IMR-90 (cell line): ENCODE results near the gene HIVEP1. TPM values are rescaled to one million over a fixed set of nuclear protein-coding genes. Genes with fewer than 3 reads are reported as not detected.

Experiments used
- ATAC-seq: fragments of 200-7000 bp; cut with Tn5 transposase; 2 replicates; pipeline ENCODE4 v1.9.1; 2020; ENCODE audit warnings: low read depth, mild to moderate bottlenecking, moderate library complexity
- BruUV-seq: library from RNA; stranded (reverse); fragments of 400-500 nt; replicated peaks from 2 replicates; lab custom pipeline; 2021; lab: Mats Ljungman, UMichigan
- CTCF ChIA-PET: fragments of 300-600 bp; formaldehyde crosslinking; extraction: SDS; loops from one replicate; lab custom pipeline; 2021; ENCODE audit warnings: antibody characterized with exemption; lab: Yijun Ruan, JAX
- POLR2A ChIA-PET: fragments of 300-600 bp; sonication (Branson Sonifier 250); formaldehyde crosslinking; loops from one replicate; lab custom pipeline; 2022; ENCODE audit warnings: antibody characterized with exemption; ENCODE audit not compliant: unreplicated experiment; lab: Charles Lee
- DNase-seq: peaks from one replicate; pipeline ENCODE4 v3.0.0; 2013
- H2AFZ ChIP-seq: replicated peaks from 2 replicates; pipeline ENCODE3; 2013; ENCODE audit warnings: low read length, mild to moderate bottlenecking; ENCODE audit not compliant: poor library complexity
- H2AK5ac ChIP-seq: 2 replicates; pipeline ENCODE4 v1.6.1; 2013; ENCODE audit warnings: low read depth, low read length, inconsistent platforms
- H2AK9ac ChIP-seq: replicated peaks from 2 replicates; pipeline ENCODE3; 2013; ENCODE audit warnings: mild to moderate bottlenecking, low read depth, low read length, moderate library complexity; ENCODE audit not compliant: poor library complexity
- H2BK120ac ChIP-seq: 2 replicates; pipeline ENCODE4 v1.6.1; 2013; ENCODE audit warnings: low read depth, low read length, inconsistent platforms
- H2BK15ac ChIP-seq: 3 replicates; pipeline ENCODE4 v1.6.1; 2013; ENCODE audit warnings: low read depth, low read length, inconsistent platforms
- H2BK20ac ChIP-seq: 2 replicates; pipeline ENCODE4 v1.6.1; 2013; ENCODE audit warnings: low read depth, mild to moderate bottlenecking, inconsistent platforms, low read length, moderate library complexity
- H2BK5ac ChIP-seq: 2 replicates; pipeline ENCODE4 v1.6.1; 2013; ENCODE audit warnings: mild to moderate bottlenecking, low read depth, low read length, inconsistent platforms; ENCODE audit not compliant: poor library complexity, severe bottlenecking
- H3K14ac ChIP-seq: replicated peaks from 2 replicates; pipeline ENCODE4 v1.6.1; 2013; ENCODE audit warnings: low read depth, low read length, inconsistent platforms
- H3K18ac ChIP-seq: 2 replicates; pipeline ENCODE4 v1.6.1; 2013; ENCODE audit warnings: low read depth, low read length, control low read depth
- H3K23ac ChIP-seq: 2 replicates; pipeline ENCODE4 v1.6.1; 2013; ENCODE audit warnings: low read depth, low read length, inconsistent platforms
- H3K27ac ChIP-seq: 2 replicates; pipeline ENCODE4 v1.5.1; 2013; ENCODE audit warnings: mild to moderate bottlenecking, control low read depth, low read length; ENCODE audit not compliant: insufficient read depth
- H3K27me3 ChIP-seq: 2 replicates; pipeline ENCODE4 v1.6.1; 2013; ENCODE audit warnings: low read length; ENCODE audit not compliant: control insufficient read depth, insufficient read depth
- H3K36me3 ChIP-seq: 2 replicates; pipeline ENCODE4 v1.6.1; 2013; ENCODE audit warnings: low read length, mixed read lengths; ENCODE audit not compliant: control insufficient read depth, insufficient read depth
- H3K4ac ChIP-seq: 2 replicates; pipeline ENCODE4 v1.6.1; 2013; ENCODE audit warnings: low read depth, low read length, inconsistent platforms
- H3K4me1 ChIP-seq: 2 replicates; pipeline ENCODE4 v1.6.1; 2013; ENCODE audit warnings: low read length, mixed read lengths; ENCODE audit not compliant: control insufficient read depth, insufficient read depth
- H3K4me2 ChIP-seq: 2 replicates; pipeline ENCODE4 v1.6.1; 2013; ENCODE audit warnings: low read depth, mild to moderate bottlenecking, control low read depth, low read length, moderate library complexity
- H3K4me3 ChIP-seq: 2 replicates; pipeline ENCODE4 v1.5.1; 2013; ENCODE audit warnings: low read depth, mild to moderate bottlenecking, control low read depth, low read length, moderate library complexity; ENCODE audit not compliant: insufficient read depth
- H3K56ac ChIP-seq: 2 replicates; pipeline ENCODE4 v1.6.1; 2013; ENCODE audit warnings: low read length, inconsistent platforms; ENCODE audit not compliant: insufficient read depth; ENCODE audit errors: extremely low read depth
- H3K79me1 ChIP-seq, 2 experiments: 2 replicates each; pipeline ENCODE4 v1.6.1; 2013; ENCODE audit warnings: low read length in 2 of 2, inconsistent platforms in 1 of 2, low read depth in 1 of 2
- H3K9ac ChIP-seq: 2 replicates; pipeline ENCODE4 v1.6.1; 2013; ENCODE audit warnings: low read depth, low read length, control low read depth
- H3K9me1 ChIP-seq: 2 replicates; pipeline ENCODE4 v1.6.1; 2013; ENCODE audit warnings: low read length, inconsistent platforms; ENCODE audit not compliant: insufficient read depth
- H3K9me3 ChIP-seq: 2 replicates; pipeline ENCODE4 v1.6.1; 2013; ENCODE audit warnings: low read length; ENCODE audit not compliant: control insufficient read depth, insufficient read depth
- H4K20me1 ChIP-seq: 2 replicates; pipeline ENCODE4 v1.6.1; 2013; ENCODE audit warnings: low read length, inconsistent platforms; ENCODE audit not compliant: insufficient read depth
- H4K5ac ChIP-seq: 2 replicates; pipeline ENCODE4 v1.6.1; 2013; ENCODE audit warnings: mild to moderate bottlenecking, low read depth, low read length, control low read depth
- H4K8ac ChIP-seq, 2 experiments: 2 replicates each; pipeline ENCODE4 v1.6.1; 2013; ENCODE audit warnings: low read depth in 2 of 2, low read length in 2 of 2, control low read depth in 1 of 2, inconsistent platforms in 1 of 2
- H4K91ac ChIP-seq: 2 replicates; pipeline ENCODE4 v1.6.1; 2013; ENCODE audit warnings: low read depth, low read length, inconsistent platforms; ENCODE audit not compliant: insufficient read depth
- CEBPB ChIP-seq: IDR thresholded peaks from 2 replicates; pipeline ENCODE4 v1.6.1; 2012; ENCODE audit warnings: low read depth, low read length, improper control_type of control experiment
- RFX5 ChIP-seq: IDR thresholded peaks from 2 replicates; pipeline ENCODE4 v1.8.0; 2012; ENCODE audit warnings: low read depth, mild to moderate bottlenecking, low read length, moderate library complexity
- WGBS, 2 experiments: methylation state at CpG; one replicate each; pipeline versions ENCODE4 v1.1.5 to v1.1.7; 2013; ENCODE audit warnings: missing lambda C conversion rate in 2 of 2; ENCODE audit not compliant: insufficient read length in 1 of 2; ENCODE audit errors: extremely low coverage in 2 of 2; 5-methylcytosine and 5-hydroxymethylcytosine counted together
- dilution Hi-C: fragments of 300-500 bp; cut with HindIII; formaldehyde crosslinking; loops from one replicate; pipeline ENCODE4 v1.14.3; 2018; ENCODE audit warnings: low sequenced_read_pairs; ENCODE audit not compliant: unreplicated experiment
- in situ Hi-C: fragments of 300-500 bp; cut with MboI; formaldehyde crosslinking; loops from 3 replicates; pipeline ENCODE4 v1.14.3; 2019; ENCODE audit warnings: low sequenced_read_pairs, inconsistent platforms, mixed read lengths
- intact Hi-C: fragments of 100-400 bp; cut with micrococcal nuclease; formaldehyde crosslinking; loops from 2 replicates; pipeline ENCODE4 v1.10.0; 2022
- polyA plus RNA-seq, 3 experiments: library from polyadenylated mRNA; depleted of rRNA; stranded (reverse); fragments of >200 nt; gene quantifications; 2 replicates each; pipeline ENCODE4 v1.2.3, GENCODE V29; 2012; ENCODE audit warnings: low replicate concordance in 1 of 3
- total RNA-seq: library from RNA; depleted of rRNA; stranded (reverse); fragments of >200 nt; gene quantifications from 2 replicates; pipeline ENCODE4 v1.2.3, GENCODE V29; 2012

Gene HIVEP1
- total and polyA plus RNA-seq, 2 of the 4 experiments (the other 2 are of a cell fraction): 13.0 to 17.2 TPM

GRCh38 chr6:12149944-12150510 is 137.9 kb downstream of the HIVEP1 start:
- POLR2A ChIA-PET: no interaction called here
- ATAC-seq (no peak), DNase-seq (no peak)
- peak overlapping the region; percentile 80; the same call in 1 of the 2 replicates for H2AK5ac ChIP-seq
- no peak overlapping the region; the same call in 1 of the 2 replicates for H3K23ac ChIP-seq
- peaks cover 13% of the 10 kb centered on the region for H3K9me1 ChIP-seq
- 0 out of 2 replicates have a peak overlapping the region, but pooled peaks have one; percentile 8 for H3K4me2 ChIP-seq
- no peaks in the 10 kb centered on the region; the same call in 1 of the 2 replicates for H3K36me3 ChIP-seq
- H3K9ac ChIP-seq: peak overlapping the region; percentile 25; the same call in 1 of the 2 replicates
- H3K18ac ChIP-seq: peak overlapping the region; percentile 80; the same call in 1 of the 2 replicates
- BruUV-seq: no TSS peak
- H2BK120ac ChIP-seq: peak overlapping the region; percentile 45; the same call in 1 of the 2 replicates
- dilution Hi-C loops (no loop called here), in situ Hi-C loops (no loop called here), intact Hi-C loops (loop anchor here (5.0 kb wide), 4 partner anchors 82 to 563 kb away; partner anchors contain the start of gene EDN1)
- H3K9me3 ChIP-seq: no peaks in the 10 kb centered on the region
- no peak overlapping the region for H3K56ac ChIP-seq
- H4K91ac ChIP-seq: no peak overlapping the region
- peak overlapping the region; percentile 29; the same call in 1 of the 2 replicates for H3K4ac ChIP-seq
- CTCF ChIA-PET: interaction anchor here (1.5 kb wide), 1 partner anchor 10 kb away, joined by 4 read pairs; no protein-coding TSS in a partner anchor
- no peaks in the 10 kb centered on the region for H4K20me1 ChIP-seq
- H3K27me3 ChIP-seq: no peaks in the 10 kb centered on the region
- TF ChIP-seq CEBPB (no peak), RFX5 (no peak)
- H2BK15ac ChIP-seq: no peak overlapping the region
- no peak overlapping the region for H3K14ac ChIP-seq
- no peak overlapping the region for H3K4me3 ChIP-seq
- H3K4me1 ChIP-seq: peaks cover 12% of the 10 kb centered on the region
- H4K5ac ChIP-seq: no peak overlapping the region
- no peak overlapping the region for H3K27ac ChIP-seq
- H3K79me1 ChIP-seq: peaks cover 3 to 16% of the 10 kb centered on the region in 2 experiments; a peak in 3 of 4 replicates
- H2BK5ac ChIP-seq: no peak overlapping the region
- H2AFZ ChIP-seq: no peak overlapping the region
- no peak overlapping the region for H2AK9ac ChIP-seq
- H2BK20ac ChIP-seq: peak overlapping the region; percentile 16; the same call in 1 of the 2 replicates
- no peak overlapping the region for H4K8ac ChIP-seq
- 88% methylated on average over 4 of the region's 11 CpGs; no CpG with 5 or more reads in 1 of the 2 experiments for WGBS, 2 experiments
